Activated effector memory CD4-positive, alpha-beta T cell treated with anti-CD3 and anti-CD28 coated beads, Interleukin-2, amount 50 U/mL, for 16 hours (primary cell): ENCODE measurements around the gene TP53I11.

ENCODE experiments used
- DNase-seq: peaks from one replicate; pipeline ENCODE4 v3.0.0-alpha.2; 2020

TP53I11 gene

GRCh38 chr11:44911029-44911814, 39.5 kb downstream of the TP53I11 start:
- peak; percentile 92 for DNase-seq

GRCh38 chr11:44910591-44910990, 40.1 kb downstream of the TP53I11 start:
- no peak for DNase-seq

- DNase-seq, result no peak
Measured at GRCh38 chr11:44909557-44909956, 41.1 kb downstream of the TP53I11 start.

GRCh38 chr11:44906649-44907048, 44.0 kb downstream of the TP53I11 start:
- DNase-seq, result no peak

GRCh38 chr11:44905131-44905866, 45.4 kb downstream of the TP53I11 start:
- DNase-seq, result no peak

- no peak for DNase-seq
Measured at GRCh38 chr11:44904261-44905020, 46.2 kb downstream of the TP53I11 start.

- no peak for DNase-seq
Measured at GRCh38 chr11:44903518-44903917, 47.2 kb downstream of the TP53I11 start.

GRCh38 chr11:44903035-44903434, 47.6 kb downstream of the TP53I11 start:
- no peak for DNase-seq

- DNase-seq, result no peak
Measured at GRCh38 chr11:44901786-44902185, 48.9 kb downstream of the TP53I11 start.

GRCh38 chr11:44901120-44901633, 49.5 kb downstream of the TP53I11 start:
- DNase-seq, result no peak

GRCh38 chr11:44899959-44900358, 50.7 kb downstream of the TP53I11 start:
- DNase-seq, result peak; percentile 67

- peak; percentile 83 for DNase-seq
Measured at GRCh38 chr11:44893846-44894617, 56.7 kb downstream of the TP53I11 start.

- no peak for DNase-seq
Measured at GRCh38 chr11:44893308-44893822, 57.3 kb downstream of the TP53I11 start.

- DNase-seq, result no peak
Measured at GRCh38 chr11:44892843-44893242, 57.8 kb downstream of the TP53I11 start.

- no peak for DNase-seq
Measured at GRCh38 chr11:44889266-44889665, 61.4 kb downstream of the TP53I11 start.

GRCh38 chr11:44887636-44888035, 63.0 kb downstream of the TP53I11 start:
- no peak for DNase-seq

GRCh38 chr11:44886790-44887140, 63.9 kb downstream of the TP53I11 start:
- no peak for DNase-seq

- no peak for DNase-seq
Measured at GRCh38 chr11:44885919-44886789, 64.5 kb downstream of the TP53I11 start.

GRCh38 chr11:44885065-44885810, 65.4 kb downstream of the TP53I11 start:
- no peak for DNase-seq

- DNase-seq, result no peak
Measured at GRCh38 chr11:44884056-44884455, 66.6 kb downstream of the TP53I11 start.

- DNase-seq, result no peak
Measured at GRCh38 chr11:44883277-44883676, 67.4 kb downstream of the TP53I11 start.
